Progenitor cell of endocrine pancreas (in vitro differentiated cells): ENCODE data around the gene LRCH1. TPM values are rescaled to one million over a fixed set of nuclear protein-coding genes. Genes with fewer than 3 reads are reported as not detected.
A peak's percentile ranks its signal among the peaks of the same experiment; 100 is the strongest.

Experiments used
- DNase-seq: peaks from one replicate; pipeline ENCODE4 v3.0.0; 2021; ENCODE audit warnings: low spot score; ENCODE audit not compliant: unreplicated experiment
- H3K27ac Mint-ChIP-seq: 2 replicates; pipeline ENCODE4 v1.8.0; 2021; ENCODE audit warnings: mild to moderate bottlenecking, moderate library complexity, mixed read lengths
- H3K27me3 Mint-ChIP-seq: 2 replicates; pipeline ENCODE4 v1.8.0; 2021; ENCODE audit warnings: mixed read lengths
- H3K36me3 Mint-ChIP-seq: 2 replicates; pipeline ENCODE4 v1.8.0; 2022; ENCODE audit warnings: mixed read lengths; ENCODE audit not compliant: insufficient read depth
- H3K4me1 Mint-ChIP-seq: 2 replicates; pipeline ENCODE4 v1.8.0; 2021; ENCODE audit warnings: low read depth, mixed read lengths
- H3K4me3 Mint-ChIP-seq: 2 replicates; pipeline ENCODE4 v1.8.0; 2021; ENCODE audit warnings: low read depth, mild to moderate bottlenecking, moderate library complexity, mixed read lengths
- H3K9me3 Mint-ChIP-seq: 2 replicates; pipeline ENCODE4 v1.8.0; 2021; ENCODE audit warnings: low read depth, mixed read lengths
- total RNA-seq: library from RNA; stranded (reverse); gene quantifications from 2 replicates; pipeline ENCODE4 v1.2.1, GENCODE V29; 2021
- TF ChIP-seq, protein P1 (sequence below): fragments of 200-600 bp; sonication (generic); IDR thresholded peaks from one replicate; pipeline ENCODE4 v1.5.0; 2021; ENCODE audit warnings: antibody characterized with exemption, mild to moderate bottlenecking; ENCODE audit not compliant: unreplicated experiment

The LRCH1 gene
- total RNA-seq, 1 donor from 2014 or later: 17.9 TPM

DNA sequence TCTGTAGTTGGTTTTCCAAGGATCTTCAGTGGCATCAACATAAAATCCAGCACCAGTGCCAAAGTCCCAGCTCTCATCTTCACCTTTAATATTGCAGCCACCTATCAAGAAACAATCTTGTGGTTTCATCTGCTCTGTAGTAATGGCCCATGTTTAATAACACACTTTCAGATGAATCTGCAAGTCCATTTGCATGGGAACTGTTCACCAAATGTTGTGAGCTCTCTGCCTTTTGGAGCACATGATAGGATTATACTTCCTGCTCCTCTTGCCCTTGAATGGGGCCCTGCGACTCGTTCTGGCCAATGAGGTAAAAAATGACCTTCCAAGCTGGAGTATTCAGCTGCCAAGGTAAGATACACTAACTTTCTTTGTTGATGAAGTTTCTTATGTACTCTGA is 229.7 kb downstream of the LRCH1 start:
- H3K4me3 Mint-ChIP-seq: no peak overlapping the region
- no peak for DNase-seq
- H3K9me3 Mint-ChIP-seq: no peaks in the 10 kb centered on the region
- peaks cover 21% of the 10 kb centered on the region for H3K36me3 Mint-ChIP-seq
- no peak overlapping the region for H3K27ac Mint-ChIP-seq
- no peaks in the 10 kb centered on the region for H3K4me1 Mint-ChIP-seq
- H3K27me3 Mint-ChIP-seq: no peaks in the 10 kb centered on the region
- TF ChIP-seq, protein P1, sequence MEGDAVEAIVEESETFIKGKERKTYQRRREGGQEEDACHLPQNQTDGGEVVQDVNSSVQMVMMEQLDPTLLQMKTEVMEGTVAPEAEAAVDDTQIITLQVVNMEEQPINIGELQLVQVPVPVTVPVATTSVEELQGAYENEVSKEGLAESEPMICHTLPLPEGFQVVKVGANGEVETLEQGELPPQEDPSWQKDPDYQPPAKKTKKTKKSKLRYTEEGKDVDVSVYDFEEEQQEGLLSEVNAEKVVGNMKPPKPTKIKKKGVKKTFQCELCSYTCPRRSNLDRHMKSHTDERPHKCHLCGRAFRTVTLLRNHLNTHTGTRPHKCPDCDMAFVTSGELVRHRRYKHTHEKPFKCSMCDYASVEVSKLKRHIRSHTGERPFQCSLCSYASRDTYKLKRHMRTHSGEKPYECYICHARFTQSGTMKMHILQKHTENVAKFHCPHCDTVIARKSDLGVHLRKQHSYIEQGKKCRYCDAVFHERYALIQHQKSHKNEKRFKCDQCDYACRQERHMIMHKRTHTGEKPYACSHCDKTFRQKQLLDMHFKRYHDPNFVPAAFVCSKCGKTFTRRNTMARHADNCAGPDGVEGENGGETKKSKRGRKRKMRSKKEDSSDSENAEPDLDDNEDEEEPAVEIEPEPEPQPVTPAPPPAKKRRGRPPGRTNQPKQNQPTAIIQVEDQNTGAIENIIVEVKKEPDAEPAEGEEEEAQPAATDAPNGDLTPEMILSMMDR: no peak

DNA sequence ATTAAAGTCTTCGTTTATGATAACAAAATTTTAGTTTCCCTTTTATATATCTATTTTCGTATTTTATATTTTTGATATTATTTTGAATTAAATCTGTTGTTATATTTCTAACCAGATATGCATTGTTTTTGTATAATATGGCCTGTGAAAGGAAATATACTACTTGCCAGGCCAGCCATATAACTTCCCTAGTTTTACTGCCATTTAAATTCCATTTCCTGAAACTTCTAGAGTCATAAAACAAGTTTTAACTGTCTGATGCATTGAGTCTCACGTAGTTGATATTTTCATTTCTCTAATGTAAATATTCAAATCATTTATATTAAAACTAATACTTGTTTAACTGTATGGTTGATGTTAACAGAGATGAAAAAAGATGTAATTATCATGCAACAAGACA is 230.5 kb downstream of the LRCH1 start:
- no peaks in the 10 kb centered on the region for H3K9me3 Mint-ChIP-seq
- H3K27me3 Mint-ChIP-seq: no peaks in the 10 kb centered on the region
- no peak overlapping the region for H3K4me3 Mint-ChIP-seq
- TF ChIP-seq, protein P1: no peak
- H3K27ac Mint-ChIP-seq: no peak overlapping the region
- DNase-seq: no peak
- H3K4me1 Mint-ChIP-seq: no peaks in the 10 kb centered on the region
- H3K36me3 Mint-ChIP-seq: peaks cover 18% of the 10 kb centered on the region

DNA sequence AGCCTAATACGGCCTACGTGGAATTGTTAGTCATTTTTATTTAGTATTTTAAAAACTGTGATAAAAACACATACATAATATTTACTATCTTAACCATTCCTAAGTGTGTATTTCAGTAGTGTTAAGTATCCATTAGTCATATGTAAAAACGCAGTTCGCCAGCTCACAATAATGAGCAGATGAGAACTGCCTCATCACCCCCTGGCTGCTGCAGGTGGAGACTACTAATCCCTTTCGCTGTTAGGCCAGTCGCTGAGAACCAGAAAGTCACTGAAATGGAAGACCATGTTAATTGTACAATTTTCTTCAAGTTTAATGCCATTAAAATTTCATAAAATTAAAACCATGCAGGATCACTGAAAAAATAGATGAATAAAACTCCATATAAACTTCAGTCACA is 242.4 kb downstream of the LRCH1 start:
- TF ChIP-seq, protein P1: no peak
- Mint-ChIP-seq H3K27ac (no peak overlapping the region), H3K27me3 (no peaks in the 10 kb centered on the region), H3K36me3 (peaks cover 11% of the 10 kb centered on the region), H3K4me1 (peaks cover 16% of the 10 kb centered on the region), H3K9me3 (no peaks in the 10 kb centered on the region), H3K4me3 (peak overlapping the region; percentile 56)
- DNase-seq: no peak

DNA sequence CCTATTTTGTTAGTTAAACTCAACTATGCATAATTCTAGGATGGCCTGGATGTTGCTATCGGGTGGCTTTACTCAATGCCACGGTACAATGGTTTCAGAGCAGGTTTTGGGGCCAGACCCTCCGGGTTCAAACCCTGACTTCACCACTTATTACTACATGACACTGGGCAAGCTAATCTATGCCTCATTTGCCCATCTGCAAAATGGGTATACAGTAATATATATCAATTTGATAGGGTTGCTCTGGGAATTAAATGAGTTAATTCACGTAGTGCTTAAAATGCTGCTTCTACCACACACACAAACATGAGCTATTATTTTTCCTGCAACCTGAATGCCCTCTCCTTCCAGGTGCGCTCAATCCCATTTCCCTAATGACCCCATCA is 243.2 kb downstream of the LRCH1 start:
- H3K36me3 Mint-ChIP-seq: peaks cover 4% of the 10 kb centered on the region
- peak overlapping the region; percentile 84 for H3K4me3 Mint-ChIP-seq
- peak overlapping the region; percentile 98 for H3K27ac Mint-ChIP-seq
- H3K27me3 Mint-ChIP-seq: no peaks in the 10 kb centered on the region
- no peaks in the 10 kb centered on the region for H3K9me3 Mint-ChIP-seq
- no peak for DNase-seq
- TF ChIP-seq, protein P1: no peak
- H3K4me1 Mint-ChIP-seq: peaks cover 16% of the 10 kb centered on the region

DNA sequence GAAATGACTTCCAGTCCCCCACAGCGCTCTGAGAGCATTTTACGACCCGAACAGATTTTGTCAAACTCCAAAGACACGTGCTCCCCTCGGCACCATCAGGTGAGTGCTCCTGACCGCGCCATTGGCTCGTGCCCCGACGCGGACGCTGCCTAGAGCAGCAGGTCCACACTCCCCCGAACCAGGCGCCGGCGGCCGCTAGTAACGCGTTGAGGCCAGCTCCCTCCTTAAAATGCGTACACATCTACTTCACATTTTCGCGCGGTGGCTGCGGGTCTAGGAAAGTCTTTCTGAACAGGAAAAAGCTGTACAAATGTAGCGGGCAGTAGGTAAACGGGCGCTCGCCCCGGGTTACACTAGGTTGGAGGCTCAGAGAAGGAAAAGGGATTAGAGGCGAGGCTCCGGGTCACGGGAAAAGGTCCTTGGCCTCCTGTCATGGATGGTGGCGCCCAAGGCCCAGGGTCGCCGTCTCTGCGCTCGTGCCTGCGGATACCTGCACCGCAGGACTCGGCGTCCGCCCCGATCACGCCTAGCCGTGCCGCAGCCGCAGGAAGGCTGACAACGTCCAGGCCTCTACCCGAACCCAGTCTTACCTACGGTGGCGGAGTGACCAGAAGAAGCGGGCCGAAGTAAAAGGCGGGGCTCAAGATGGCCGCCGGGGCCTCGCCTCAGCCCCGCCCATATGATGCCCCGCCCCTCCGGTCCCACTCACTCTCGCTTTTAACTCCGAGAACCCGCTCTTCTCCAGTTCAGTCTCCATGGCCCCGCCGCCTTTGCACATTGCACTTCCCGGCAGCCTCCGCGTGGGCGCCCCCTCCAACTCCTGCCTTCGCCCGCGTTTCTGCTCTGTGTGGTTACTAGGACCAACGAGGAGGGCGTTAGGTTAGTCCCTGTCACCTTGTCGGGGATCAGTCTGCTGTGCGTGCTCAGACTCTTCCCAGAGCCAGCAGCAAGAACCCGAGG is 243.8 kb downstream of the LRCH1 start, which contains the start of gene ESD:
TSS of gene ESD (minus strand) at position 647 of the 960 bp plus-strand sequence. CDS start 5,748 bp downstream, outside the sequence.
- H3K4me1 Mint-ChIP-seq: peaks cover 16% of the 10 kb centered on the region
- no peaks in the 10 kb centered on the region for H3K9me3 Mint-ChIP-seq
- peak; percentile 78 for DNase-seq
- no peaks in the 10 kb centered on the region for H3K27me3 Mint-ChIP-seq
- TF ChIP-seq, protein P1: no peak
- H3K36me3 Mint-ChIP-seq: peaks cover 4% of the 10 kb centered on the region
- peak within 1 kb of the TSS; percentile 98 for H3K27ac Mint-ChIP-seq
- H3K4me3 Mint-ChIP-seq: peak within 1 kb of the TSS; percentile 84
